UCSD-AML1 (cell line): Measurements from ENCODE around the gene TEX50.
"Not testable (repeated sequence)": the region's sequence is repeated elsewhere in the genome, so short reads cannot be mapped to it uniquely, and the experiment has no call there.

Source experiments
- DNase-seq: peaks from one replicate; lab custom pipeline; 2025; ENCODE audit not compliant: unreplicated experiment; lab: John Stamatoyannopoulos, UW

TEX50 gene

DNA sequence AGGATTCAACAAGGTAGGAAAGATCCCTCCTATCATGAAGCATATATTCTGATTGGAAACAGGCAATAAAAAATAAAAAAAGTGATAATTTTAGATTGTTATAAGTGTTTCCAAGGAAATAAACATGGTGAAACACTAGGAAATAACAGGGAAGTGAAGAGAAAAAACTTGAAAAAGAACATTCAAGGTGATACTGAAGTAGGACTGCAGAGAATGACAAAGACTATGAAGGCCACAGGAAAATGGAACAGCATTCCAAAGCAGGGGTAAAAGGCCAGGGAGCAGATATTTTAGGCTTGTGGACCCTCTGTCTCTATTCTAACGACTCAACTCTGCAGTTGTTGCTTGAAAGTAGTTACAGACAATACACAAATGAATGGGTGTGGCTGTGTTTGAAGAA lies 26.6 kb downstream of the TEX50 start:
- no peak for DNase-seq

DNA sequence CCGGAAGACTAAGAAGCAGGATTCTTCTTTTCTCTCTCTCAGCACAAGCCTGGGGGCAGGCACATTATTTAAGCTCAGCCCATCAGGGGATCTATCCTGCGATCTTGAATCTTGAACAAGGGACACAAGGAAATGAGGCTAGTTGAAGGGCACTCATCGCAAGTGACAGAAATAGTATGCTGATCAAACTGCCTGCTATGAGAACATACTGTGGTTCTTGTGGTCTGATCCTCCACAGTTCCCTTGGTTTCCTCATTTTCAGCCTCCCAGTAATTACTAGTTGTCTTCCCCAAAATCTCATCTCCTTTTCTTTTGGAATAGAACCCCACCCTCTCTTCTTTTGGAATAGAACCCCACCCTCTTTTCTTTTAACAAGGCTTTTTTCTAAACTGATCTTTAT lies 28.0 kb downstream of the TEX50 start:
- DNase-seq = no peak

DNA sequence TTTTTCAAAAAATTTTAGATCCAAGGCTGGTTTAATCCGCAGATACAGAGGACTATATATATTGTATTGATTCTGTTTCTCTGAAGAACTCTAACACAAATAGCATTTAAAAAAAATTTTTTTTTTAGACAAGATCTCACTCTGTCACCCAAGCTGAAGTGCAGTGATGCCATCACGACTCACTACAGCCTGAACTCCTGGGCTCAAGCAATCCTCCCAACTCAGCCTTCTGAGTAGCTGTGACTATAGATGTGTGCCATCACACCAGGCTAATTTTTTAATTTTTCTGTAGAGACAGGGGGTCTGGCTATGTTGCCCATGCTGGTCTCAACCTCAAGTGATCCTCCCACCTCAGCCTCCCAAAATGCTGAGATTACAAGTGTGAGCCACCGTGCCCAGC lies 31.5 kb downstream of the TEX50 start:
- DNase-seq = no peak

DNA sequence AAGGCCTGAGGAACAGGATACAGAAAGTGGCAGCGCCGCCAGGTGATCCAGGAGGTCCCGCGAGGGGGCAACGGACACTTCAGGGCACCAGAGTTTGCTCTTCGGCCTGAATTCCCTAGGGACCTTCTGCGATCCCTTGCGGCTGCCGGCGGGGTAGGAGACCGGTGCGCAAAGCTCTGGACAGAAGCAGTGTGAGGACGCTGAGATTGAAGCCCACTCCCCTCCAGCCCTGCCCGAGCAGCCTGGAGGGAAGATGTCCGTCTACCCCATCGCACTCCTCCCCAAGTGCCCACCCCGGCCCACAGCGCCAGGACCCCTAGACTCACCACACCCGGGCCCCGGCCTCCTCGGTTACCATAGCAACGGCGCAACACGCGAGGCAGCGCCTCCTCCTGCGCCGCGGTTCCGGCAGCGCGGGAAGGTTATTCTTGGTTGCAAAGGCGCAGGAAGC lies 34.4 kb downstream of the TEX50 start, which contains the start of gene ANKRD45:
Gene ANKRD45 (minus strand): TSS at position 361 of the 451 bp plus-strand sequence. CDS start 10,433 bp downstream, outside the sequence.
- no peak for DNase-seq

DNA sequence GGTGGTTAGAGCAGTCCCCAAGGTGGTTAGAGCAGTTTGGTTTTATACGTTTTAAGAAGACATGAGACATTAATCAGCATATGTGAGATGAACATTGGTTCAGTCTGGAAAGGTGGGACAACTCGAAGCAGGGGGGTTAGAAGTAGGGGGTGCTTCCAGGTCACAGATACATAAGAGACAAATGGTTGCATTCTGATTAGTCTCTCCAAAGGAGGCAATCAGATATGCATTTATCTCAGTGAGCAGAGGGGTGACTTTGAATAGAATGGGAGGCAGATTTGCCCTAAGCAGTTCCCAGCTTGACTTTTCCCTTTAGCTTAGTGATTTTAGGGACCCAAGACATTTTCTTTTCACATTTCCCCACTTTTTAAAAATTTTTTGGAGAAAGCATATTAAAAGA lies 39.4 kb downstream of the TEX50 start:
- DNase-seq = not testable (repeated sequence)

DNA sequence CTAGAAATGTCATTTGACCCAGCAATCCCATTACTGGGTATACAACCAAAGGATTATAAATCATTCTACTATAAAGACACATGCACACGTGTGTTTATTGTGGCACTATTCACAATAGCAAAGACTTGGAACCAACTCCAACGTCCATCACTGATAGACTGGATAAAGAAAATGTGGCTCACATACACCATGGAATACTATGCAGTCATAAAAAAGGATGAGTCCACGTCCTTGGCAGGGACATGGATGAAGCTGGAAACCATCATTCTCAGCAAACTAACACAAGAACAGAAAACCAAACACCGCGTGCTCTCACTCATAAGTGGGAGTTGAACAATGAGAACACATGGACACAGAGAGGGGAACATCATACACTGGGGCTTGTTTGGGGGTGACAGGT lies 45.0 kb downstream of the TEX50 start:
- not testable (repeated sequence) for DNase-seq

DNA sequence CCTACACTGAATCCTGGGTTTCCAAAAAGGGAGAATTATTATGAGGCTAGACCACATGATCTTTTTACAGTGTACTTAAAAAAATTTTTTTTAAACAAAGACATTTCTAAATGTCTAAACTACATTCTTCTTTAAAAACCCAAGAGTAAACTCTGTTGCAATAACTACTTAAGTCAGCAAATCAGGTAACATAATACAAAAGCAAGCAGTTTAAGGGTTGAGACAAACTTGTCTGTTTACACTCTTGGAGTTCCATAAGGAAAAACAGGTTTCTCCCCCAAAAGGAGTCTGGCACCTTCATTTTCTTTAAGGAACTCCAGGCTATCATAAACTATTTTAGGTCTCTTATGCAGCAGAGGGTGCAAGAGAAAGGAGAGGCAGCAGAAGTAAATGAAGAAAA lies 47.0 kb downstream of the TEX50 start:
- no peak for DNase-seq

DNA sequence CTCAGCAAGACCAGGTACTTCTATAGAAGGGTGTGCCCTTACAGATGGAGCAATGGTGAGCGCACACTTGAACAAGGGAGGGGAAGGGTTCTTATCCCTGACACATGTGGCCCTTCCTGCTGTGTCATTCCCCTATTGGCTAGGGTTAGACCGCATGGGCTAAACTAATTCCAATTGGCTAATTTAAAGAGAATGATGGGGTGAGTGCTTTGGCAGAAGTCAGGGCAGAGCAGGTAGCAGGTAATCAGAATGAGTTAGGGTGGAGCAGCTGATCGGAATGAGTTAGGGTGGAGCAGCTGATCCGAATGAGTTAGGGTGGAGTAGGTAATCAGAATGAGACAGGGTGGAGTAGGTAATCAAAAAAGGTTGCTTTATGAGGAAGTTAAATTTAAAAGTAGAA lies 48.7 kb downstream of the TEX50 start:
- not testable (repeated sequence) for DNase-seq

DNA sequence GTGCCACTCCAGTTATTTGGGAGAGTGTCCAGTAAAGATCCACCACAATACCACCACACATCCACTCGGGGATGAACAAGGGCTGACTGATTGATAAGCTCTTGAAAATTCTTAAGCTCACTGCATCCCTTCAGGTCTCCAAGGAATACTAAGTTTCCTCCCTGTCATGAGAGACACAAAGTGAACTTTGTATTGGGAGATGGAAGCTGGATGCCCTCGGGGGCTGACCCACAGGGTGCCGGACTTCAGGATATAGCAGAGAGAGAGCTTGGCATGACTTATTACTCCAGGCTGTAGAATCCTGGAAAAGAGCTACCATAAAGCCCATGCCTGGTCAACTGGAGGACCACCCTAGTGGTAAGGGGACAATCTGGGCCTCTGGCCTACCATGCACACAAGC lies 50.0 kb downstream of the TEX50 start:
- not testable (repeated sequence) for DNase-seq
